Mesenchymal stem cell (in vitro differentiated cells and primary cell): ENCODE data around the gene PAPPA2.

Experiments
- DNase-seq: peaks from one replicate; pipeline ENCODE4 v3.0.0-alpha.2; 2013
- H2AFZ ChIP-seq: one replicate; pipeline ENCODE4 v1.6.1; 2013; ENCODE audit warnings: low read depth, mild to moderate bottlenecking, control low read depth, inconsistent platforms, low read length, moderate library complexity
- H2AK5ac ChIP-seq: 2 replicates; pipeline ENCODE4 v1.6.1; 2013; ENCODE audit warnings: low read length, moderate library complexity, mild to moderate bottlenecking, inconsistent platforms; ENCODE audit not compliant: severe bottlenecking
- H2BK120ac ChIP-seq: one replicate; pipeline ENCODE4 v1.6.1; 2013; ENCODE audit warnings: low read depth, mild to moderate bottlenecking, inconsistent platforms, low read length, moderate library complexity
- H2BK12ac ChIP-seq, 2 experiments: one replicate each; pipeline ENCODE4 v1.6.1; 2013; ENCODE audit warnings: inconsistent platforms in 2 of 2, low read length in 2 of 2, mild to moderate bottlenecking in 2 of 2, moderate library complexity in 2 of 2, control low read depth in 1 of 2
- H2BK15ac ChIP-seq: one replicate; pipeline ENCODE4 v1.6.1; 2013; ENCODE audit warnings: mild to moderate bottlenecking, low read depth, inconsistent platforms; ENCODE audit not compliant: poor library complexity, severe bottlenecking
- H2BK5ac ChIP-seq: 2 replicates; pipeline ENCODE4 v1.6.1; 2013; ENCODE audit warnings: low read depth, mild to moderate bottlenecking, low read length, control low read depth, inconsistent platforms; ENCODE audit not compliant: poor library complexity, severe bottlenecking
- H3K14ac ChIP-seq, 2 experiments: one replicate each; pipeline ENCODE4 v1.6.1; 2013; ENCODE audit warnings: inconsistent platforms in 2 of 2, low read length in 2 of 2, control low read depth in 1 of 2, mild to moderate bottlenecking in 1 of 2, moderate library complexity in 1 of 2
- H3K18ac ChIP-seq, 2 experiments: one replicate each; pipeline ENCODE4 v1.6.1; 2013; ENCODE audit warnings: inconsistent platforms in 2 of 2, low read length in 2 of 2, control low read depth in 1 of 2, low read depth in 1 of 2, mild to moderate bottlenecking in 1 of 2
- H3K23ac ChIP-seq, 2 experiments: one replicate each; pipeline ENCODE4 v1.6.1; 2013; ENCODE audit warnings: inconsistent platforms in 2 of 2, low read length in 2 of 2, mild to moderate bottlenecking in 2 of 2, moderate library complexity in 2 of 2, control low read depth in 1 of 2
- H3K27ac ChIP-seq: 2 replicates; pipeline ENCODE4 v1.5.1; 2013; ENCODE audit warnings: mild to moderate bottlenecking, moderate library complexity, low read length, control low read depth, inconsistent platforms; ENCODE audit not compliant: poor library complexity, severe bottlenecking
- H3K27me3 ChIP-seq, 2 experiments: 2 replicates each; pipeline versions ENCODE4 v1.6.1 to v1.7.0; 2013; ENCODE audit warnings: low read length in 2 of 2, mild to moderate bottlenecking in 2 of 2, moderate library complexity in 2 of 2, control low read depth in 1 of 2, inconsistent platforms in 1 of 2; ENCODE audit not compliant: control insufficient read depth in 1 of 2, insufficient read depth in 1 of 2
- H3K36me3 ChIP-seq, 2 experiments: 2 replicates each; pipeline versions ENCODE4 v1.6.1 to v1.7.0; 2013; ENCODE audit warnings: low read length in 2 of 2, control low read depth in 1 of 2, inconsistent platforms in 1 of 2, low read depth in 1 of 2, mild to moderate bottlenecking in 1 of 2; ENCODE audit not compliant: insufficient read depth in 2 of 2, control insufficient read depth in 1 of 2
- H3K4ac ChIP-seq, 2 experiments: one replicate each; pipeline ENCODE4 v1.6.1; 2013; ENCODE audit warnings: inconsistent platforms in 2 of 2, low read length in 2 of 2, mild to moderate bottlenecking in 2 of 2, moderate library complexity in 2 of 2, control low read depth in 1 of 2, low read depth in 1 of 2
- H3K4me1 ChIP-seq: 2 replicates; pipeline ENCODE4 v1.6.1; 2013; ENCODE audit warnings: low read depth, low read length, control low read depth; ENCODE audit not compliant: control insufficient read depth, insufficient read depth
- H3K4me2 ChIP-seq: 2 replicates; pipeline ENCODE4 v1.6.1; 2013; ENCODE audit warnings: low read length, mild to moderate bottlenecking, inconsistent platforms; ENCODE audit not compliant: poor library complexity, severe bottlenecking
- H3K4me3 ChIP-seq, 2 experiments: 2 replicates each; pipeline versions ENCODE4 v1.5.1 to v1.7.0; 2013; ENCODE audit warnings: low read length in 2 of 2, mild to moderate bottlenecking in 2 of 2, control low read depth in 1 of 2, low read depth in 1 of 2; ENCODE audit not compliant: insufficient read depth in 1 of 2
- H3K79me1 ChIP-seq: replicated peaks from 2 replicates; pipeline ENCODE4 v1.6.1; 2013; ENCODE audit warnings: mild to moderate bottlenecking, control low read depth, low read length, inconsistent platforms; ENCODE audit not compliant: poor library complexity, severe bottlenecking
- H3K9ac ChIP-seq: 2 replicates; pipeline ENCODE4 v1.7.0; 2013; ENCODE audit warnings: mild to moderate bottlenecking, low read length, moderate library complexity
- H3K9me3 ChIP-seq: 2 replicates; pipeline ENCODE4 v1.7.0; 2013; ENCODE audit warnings: mild to moderate bottlenecking, low read length; ENCODE audit not compliant: control insufficient read depth
- H4K8ac ChIP-seq: one replicate; pipeline ENCODE4 v1.6.1; 2013; ENCODE audit warnings: inconsistent platforms, mild to moderate bottlenecking, low read length, moderate library complexity
- H4K91ac ChIP-seq: one replicate; pipeline ENCODE4 v1.6.1; 2013; ENCODE audit warnings: mild to moderate bottlenecking, low read length, inconsistent platforms
- WGBS: methylation state at CpG from one replicate; pipeline ENCODE4 v1.1.7; 2013; ENCODE audit warnings: mixed read lengths; 5-methylcytosine and 5-hydroxymethylcytosine counted together

Gene PAPPA2

DNA sequence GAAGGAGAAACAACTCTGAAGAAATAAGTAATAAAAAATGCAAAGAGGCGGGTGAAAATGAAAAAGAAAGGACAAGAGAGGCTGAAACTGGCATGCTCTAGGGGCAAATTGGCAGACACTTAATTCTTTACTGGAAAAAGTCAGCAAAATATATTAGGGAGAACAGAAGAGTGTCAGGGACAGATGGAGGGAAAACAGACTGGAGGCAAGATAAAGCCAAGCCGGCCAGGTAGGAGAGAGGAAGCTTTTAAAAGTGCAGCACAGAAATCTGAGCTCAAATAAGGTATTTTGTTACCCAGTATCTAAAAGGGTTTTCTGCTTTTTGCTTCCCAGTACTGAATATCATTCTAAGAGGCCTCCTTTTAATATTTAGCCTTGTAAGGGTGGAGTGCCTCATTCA, 339.3 kb downstream of the PAPPA2 start:
- no peaks in the 10 kb centered on the region for H3K79me1 ChIP-seq
- 84% methylated on average over 2 of the region's 2 CpGs for WGBS
- H3K18ac ChIP-seq = no peak overlapping the region
- H3K9ac ChIP-seq = peak overlapping the region; percentile 48
- no peak for DNase-seq
- H3K14ac ChIP-seq = no peak overlapping the region
- no peak overlapping the region for H4K91ac ChIP-seq
- H3K36me3 ChIP-seq = no peaks in the 10 kb centered on the region
- no peaks in the 10 kb centered on the region for H3K27me3 ChIP-seq
- H3K4me3 ChIP-seq = no peak overlapping the region
- no peaks in the 10 kb centered on the region for H3K4me1 ChIP-seq
- H3K4me2 ChIP-seq = no peak overlapping the region
- H2BK12ac ChIP-seq = no peak overlapping the region
- no peak overlapping the region for H3K23ac ChIP-seq
- H2BK5ac ChIP-seq = no peak overlapping the region
- H3K27ac ChIP-seq = no peak overlapping the region
- no peak overlapping the region for H2BK15ac ChIP-seq
- no peak overlapping the region for H3K4ac ChIP-seq
- no peak overlapping the region for H2AK5ac ChIP-seq
- H3K9me3 ChIP-seq = no peaks in the 10 kb centered on the region
- no peak overlapping the region for H2BK120ac ChIP-seq
- no peak overlapping the region for H2AFZ ChIP-seq
- H4K8ac ChIP-seq = no peak overlapping the region

DNA sequence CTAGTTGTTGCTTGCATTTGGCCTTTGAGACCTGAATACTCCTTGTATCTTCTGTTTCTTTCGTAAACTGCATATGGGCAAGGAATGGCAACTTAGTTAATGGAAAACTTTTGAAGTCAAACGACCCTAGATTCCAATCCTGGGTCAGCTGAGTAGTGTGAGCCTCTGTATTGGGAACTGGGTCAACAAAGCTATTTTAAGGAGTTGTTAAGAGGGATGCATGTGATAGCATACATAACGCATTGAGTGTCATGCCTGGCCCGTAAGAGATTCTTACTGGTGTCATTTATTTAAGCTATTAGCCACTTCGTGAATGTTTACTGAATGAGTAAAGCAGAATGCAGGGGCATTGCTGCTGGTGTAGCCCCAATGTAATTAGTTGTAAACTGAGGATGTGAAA, 340.1 kb downstream of the PAPPA2 start:
- Histone ChIP-seq H3K36me3 (no peaks in the 10 kb centered on the region), H3K18ac (no peak overlapping the region), H3K14ac (no peak overlapping the region), H2BK12ac (no peak overlapping the region), H3K27me3 (no peaks in the 10 kb centered on the region), H3K4me2 (no peak overlapping the region), H2BK5ac (no peak overlapping the region), H3K9me3 (no peaks in the 10 kb centered on the region), H4K91ac (no peak overlapping the region), H4K8ac (no peak overlapping the region), H2BK120ac (no peak overlapping the region), H2AFZ (no peak overlapping the region), H3K79me1 (no peaks in the 10 kb centered on the region), H3K4ac (no peak overlapping the region), H3K23ac (no peak overlapping the region), H2BK15ac (no peak overlapping the region), H3K4me3 (no peak overlapping the region), H3K4me1 (no peaks in the 10 kb centered on the region), H3K9ac (no peak overlapping the region), H2AK5ac (no peak overlapping the region), H3K27ac (no peak overlapping the region)
- DNase-seq = no peak
- WGBS = 57% methylated on average over 5 of the region's 5 CpGs

DNA sequence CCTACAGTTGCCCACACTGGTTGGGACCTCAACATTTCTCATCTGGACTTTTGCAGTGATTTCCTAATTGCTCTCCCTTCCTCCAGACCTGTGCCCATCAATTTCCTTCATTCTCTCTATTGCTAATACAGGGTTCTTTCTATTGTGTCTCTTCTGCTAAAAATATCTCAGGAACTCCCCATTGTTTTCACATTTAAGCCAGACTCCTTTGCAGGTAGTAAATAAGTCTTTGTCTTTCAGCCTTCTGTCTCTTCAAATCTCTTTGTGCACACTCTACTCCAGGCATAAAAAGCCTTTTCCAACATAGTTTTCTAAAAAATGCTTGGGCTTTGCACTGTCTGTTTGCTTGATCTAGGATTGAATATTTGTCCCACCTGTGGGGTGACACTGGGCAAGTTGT, 340.6 kb downstream of the PAPPA2 start:
- H3K14ac ChIP-seq = no peak overlapping the region
- no peak overlapping the region for H3K4me3 ChIP-seq
- no peak overlapping the region for H4K8ac ChIP-seq
- H3K18ac ChIP-seq = no peak overlapping the region
- no peak overlapping the region for H2AK5ac ChIP-seq
- no peak overlapping the region for H2BK120ac ChIP-seq
- H2AFZ ChIP-seq = no peak overlapping the region
- no peak overlapping the region for H2BK15ac ChIP-seq
- DNase-seq = no peak
- H3K4ac ChIP-seq = no peak overlapping the region
- H3K36me3 ChIP-seq = no peaks in the 10 kb centered on the region
- no peaks in the 10 kb centered on the region for H3K4me1 ChIP-seq
- no peaks in the 10 kb centered on the region for H3K79me1 ChIP-seq
- H3K4me2 ChIP-seq = no peak overlapping the region
- no peak overlapping the region for H3K23ac ChIP-seq
- H2BK12ac ChIP-seq = no peak overlapping the region
- no peaks in the 10 kb centered on the region for H3K27me3 ChIP-seq
- H3K9me3 ChIP-seq = no peaks in the 10 kb centered on the region
- no peak overlapping the region for H3K27ac ChIP-seq
- H2BK5ac ChIP-seq = no peak overlapping the region
- H4K91ac ChIP-seq = no peak overlapping the region
- no peak overlapping the region for H3K9ac ChIP-seq

GRCh38 chr1:176809292-176809691, 346.3 kb downstream of the PAPPA2 start:
- Histone ChIP-seq H2BK120ac (no peak overlapping the region), H3K4me2 (no peak overlapping the region), H2BK5ac (no peak overlapping the region), H2BK15ac (no peak overlapping the region), H3K27me3 (no peaks in the 10 kb centered on the region), H3K36me3 (no peaks in the 10 kb centered on the region), H3K14ac (no peak overlapping the region), H3K9me3 (no peaks in the 10 kb centered on the region), H3K23ac (no peak overlapping the region), H2BK12ac (no peak overlapping the region), H3K4me1 (no peaks in the 10 kb centered on the region), H3K79me1 (no peaks in the 10 kb centered on the region), H3K9ac (no peak overlapping the region), H3K27ac (no peak overlapping the region), H2AK5ac (no peak overlapping the region), H4K91ac (no peak overlapping the region), H3K4me3 (no peak overlapping the region), H3K18ac (no peak overlapping the region), H2AFZ (no peak overlapping the region), H4K8ac (no peak overlapping the region), H3K4ac (no peak overlapping the region)
- no peak for DNase-seq
- 63% methylated on average over 2 of the region's 2 CpGs for WGBS
